ENCODE measurements around the gene H6PD.

Gene H6PD

DNA sequence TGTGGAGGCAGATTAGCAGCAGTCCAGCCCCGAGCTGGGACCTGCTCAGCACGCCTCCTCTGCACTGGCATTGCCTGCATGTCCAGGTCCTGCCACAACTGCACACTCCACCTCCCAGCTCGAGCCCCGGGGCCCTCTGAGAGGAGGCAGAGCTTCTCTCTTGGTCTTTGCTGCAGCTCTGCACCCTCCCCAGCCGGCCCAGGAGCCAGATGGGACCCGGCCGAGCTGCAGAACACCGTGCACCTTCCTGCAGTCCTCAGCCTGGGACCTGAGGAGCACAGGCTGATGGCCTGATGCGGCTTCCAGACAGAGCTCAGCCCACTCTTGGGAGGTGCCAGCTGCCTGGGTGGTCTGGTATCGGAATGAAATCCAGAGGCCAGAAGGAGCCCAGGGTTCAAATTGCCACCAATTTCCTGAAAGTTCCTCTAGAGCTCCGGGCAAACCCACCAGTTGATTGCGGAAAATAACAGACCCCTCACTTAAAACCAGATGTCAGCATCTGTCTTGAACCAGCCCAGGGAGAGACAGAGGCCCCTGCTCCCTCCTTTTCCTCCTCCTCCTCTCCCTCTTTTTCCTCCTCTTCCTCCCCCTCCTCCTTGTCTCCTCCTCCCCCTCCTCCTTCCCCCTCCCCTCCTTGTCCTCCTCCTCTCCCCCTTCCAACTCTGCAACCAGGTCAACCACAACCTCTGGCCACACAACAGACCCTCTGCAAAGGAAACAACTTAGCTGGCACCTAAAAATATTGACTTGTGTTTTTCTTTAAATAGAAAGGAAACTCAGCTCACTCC is 47.5 kb downstream of the H6PD start:
- TF ChIP-seq, protein P1, sequence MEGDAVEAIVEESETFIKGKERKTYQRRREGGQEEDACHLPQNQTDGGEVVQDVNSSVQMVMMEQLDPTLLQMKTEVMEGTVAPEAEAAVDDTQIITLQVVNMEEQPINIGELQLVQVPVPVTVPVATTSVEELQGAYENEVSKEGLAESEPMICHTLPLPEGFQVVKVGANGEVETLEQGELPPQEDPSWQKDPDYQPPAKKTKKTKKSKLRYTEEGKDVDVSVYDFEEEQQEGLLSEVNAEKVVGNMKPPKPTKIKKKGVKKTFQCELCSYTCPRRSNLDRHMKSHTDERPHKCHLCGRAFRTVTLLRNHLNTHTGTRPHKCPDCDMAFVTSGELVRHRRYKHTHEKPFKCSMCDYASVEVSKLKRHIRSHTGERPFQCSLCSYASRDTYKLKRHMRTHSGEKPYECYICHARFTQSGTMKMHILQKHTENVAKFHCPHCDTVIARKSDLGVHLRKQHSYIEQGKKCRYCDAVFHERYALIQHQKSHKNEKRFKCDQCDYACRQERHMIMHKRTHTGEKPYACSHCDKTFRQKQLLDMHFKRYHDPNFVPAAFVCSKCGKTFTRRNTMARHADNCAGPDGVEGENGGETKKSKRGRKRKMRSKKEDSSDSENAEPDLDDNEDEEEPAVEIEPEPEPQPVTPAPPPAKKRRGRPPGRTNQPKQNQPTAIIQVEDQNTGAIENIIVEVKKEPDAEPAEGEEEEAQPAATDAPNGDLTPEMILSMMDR (IDR thresholded peaks at IDR 0.05; ENCODE audit: insufficient read depth, low read depth, low read length, missing control alignments) = no peak
- H3K4me3 ChIP-seq (ENCODE audit: low read length) = no peak overlapping the region
- DNase-seq (ENCODE audit: low read depth) = peak; percentile 36

DNA sequence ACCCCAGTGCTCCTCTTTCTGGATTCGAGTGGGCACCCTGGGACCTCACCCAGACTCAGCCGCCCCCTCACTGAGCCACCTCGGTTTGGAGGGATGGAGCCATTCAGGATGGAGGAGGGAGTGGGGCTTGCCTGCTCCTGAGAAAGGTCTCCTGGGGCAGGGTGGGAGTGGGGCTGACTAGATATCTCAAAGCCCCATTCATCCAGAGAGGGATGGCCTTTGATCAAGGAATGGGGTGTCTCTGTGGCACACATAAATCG is 48.1 kb downstream of the H6PD start:
- TF ChIP-seq, protein P1 (IDR thresholded peaks at IDR 0.05; ENCODE audit: insufficient read depth, low read depth, low read length, missing control alignments) = no peak
- no peak for DNase-seq (ENCODE audit: low read depth)
- H3K4me3 ChIP-seq (ENCODE audit: low read length) = no peak overlapping the region

DNA sequence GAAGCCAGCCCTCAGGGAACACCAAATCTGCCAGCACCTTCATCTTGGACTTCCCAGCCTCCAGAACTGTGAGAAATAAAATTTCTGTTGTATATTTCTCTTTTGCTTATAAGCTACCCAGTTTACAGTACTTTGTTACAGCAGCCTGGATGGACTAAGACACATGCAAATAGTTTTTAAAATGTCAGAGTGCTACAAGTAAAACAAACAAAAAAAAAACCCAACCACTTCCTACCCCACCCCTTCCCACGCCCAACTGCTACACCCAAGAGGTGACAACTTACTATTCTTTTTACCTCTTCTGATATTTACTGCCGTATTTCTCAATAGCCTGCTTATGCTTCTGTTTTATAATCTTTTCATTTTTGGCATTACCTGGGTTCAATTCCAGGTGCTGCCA is 49.5 kb downstream of the H6PD start:
- TF ChIP-seq, protein P1 (IDR thresholded peaks at IDR 0.05; ENCODE audit: insufficient read depth, low read depth, low read length, missing control alignments) = no peak
- H3K4me3 ChIP-seq (ENCODE audit: low read length) = no peak overlapping the region
- DNase-seq (ENCODE audit: low read depth) = no peak

DNA sequence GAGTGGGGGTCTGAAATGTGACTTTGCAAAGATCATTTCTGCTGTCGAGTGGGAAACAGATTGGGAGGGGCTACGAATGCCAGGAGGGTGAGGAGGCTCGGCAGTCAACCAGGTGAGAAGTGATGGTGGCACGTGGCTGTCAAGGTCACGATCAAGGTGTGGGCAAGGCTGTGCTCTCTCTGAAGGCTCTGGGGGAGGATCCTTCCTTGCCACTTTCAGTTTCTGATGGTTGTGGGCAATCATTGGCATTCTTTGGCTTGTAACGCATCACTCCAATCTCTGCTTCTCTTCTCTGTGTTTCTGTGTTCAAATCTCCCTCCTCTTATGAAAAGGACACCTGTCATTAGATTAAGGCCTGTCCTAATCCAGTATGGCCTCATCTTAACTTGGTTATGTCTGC is 52.0 kb downstream of the H6PD start:
- no peak for DNase-seq (ENCODE audit: low read depth)
- no peak overlapping the region for H3K4me3 ChIP-seq (ENCODE audit: low read length)
- TF ChIP-seq, protein P1 (IDR thresholded peaks at IDR 0.05; ENCODE audit: insufficient read depth, low read depth, low read length, missing control alignments) = no peak

DNA sequence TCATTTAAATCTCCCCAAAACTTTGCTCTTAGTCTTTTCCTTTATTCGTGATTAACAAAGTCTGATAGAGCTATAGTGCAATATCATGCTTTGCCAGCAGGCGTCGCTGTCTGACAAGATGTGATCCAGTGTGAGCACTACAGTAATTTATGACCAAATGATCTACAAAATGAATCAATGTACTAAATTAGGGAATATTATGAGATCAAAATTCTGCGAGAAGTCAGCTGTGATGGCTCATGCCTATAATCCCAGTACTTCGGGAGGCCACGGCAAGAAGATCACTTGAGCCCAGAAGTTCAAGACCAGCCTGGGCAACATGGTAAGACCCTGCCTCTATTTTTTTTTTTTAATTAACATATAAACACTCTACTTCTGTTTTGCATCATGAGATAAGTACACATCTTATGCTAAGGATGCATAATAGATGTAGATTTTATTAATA is 54.5 kb downstream of the H6PD start:
- no peak overlapping the region for H3K4me3 ChIP-seq (ENCODE audit: low read length)
- TF ChIP-seq, protein P1 (IDR thresholded peaks at IDR 0.05; ENCODE audit: insufficient read depth, low read depth, low read length, missing control alignments) = peak; percentile 82
- peak; percentile 75 for DNase-seq (ENCODE audit: low read depth)

DNA sequence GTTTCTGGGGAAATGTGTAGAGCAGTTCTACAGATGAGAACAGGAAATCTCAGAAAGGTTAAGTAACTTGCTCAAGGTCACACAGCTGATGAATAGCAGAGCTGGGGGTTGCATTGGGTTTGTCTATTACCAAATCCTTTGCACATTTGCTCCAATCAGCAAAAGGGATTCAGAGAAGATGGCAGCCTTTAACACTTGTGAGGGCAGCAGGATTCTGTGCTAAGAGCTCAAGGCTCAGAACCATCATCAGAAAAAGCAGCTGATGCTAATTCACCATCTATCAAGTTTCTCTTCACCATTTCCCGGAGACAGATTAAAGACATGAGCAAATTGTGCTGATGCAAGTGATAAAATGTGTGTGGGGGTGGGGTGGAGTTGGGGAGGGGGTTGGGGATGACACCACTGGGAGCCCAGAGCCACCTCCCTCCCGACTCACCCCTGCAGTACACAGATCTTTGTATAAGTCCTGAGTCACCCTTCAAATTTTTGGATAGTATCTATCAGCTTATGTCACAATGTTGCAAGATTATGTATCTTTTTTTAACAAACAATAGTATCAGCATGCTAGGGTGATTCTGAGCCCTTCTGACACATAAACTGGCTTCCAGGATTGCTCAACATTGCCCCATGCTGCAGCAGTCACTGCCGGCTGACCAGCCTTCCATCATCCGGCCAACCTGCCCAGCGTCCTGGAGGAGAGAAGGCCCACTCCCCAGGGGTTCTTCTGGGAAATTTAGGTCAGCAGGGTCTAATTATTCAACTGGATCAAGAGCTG is 55.3 kb downstream of the H6PD start:
- TF ChIP-seq, protein P1 (IDR thresholded peaks at IDR 0.05; ENCODE audit: insufficient read depth, low read depth, low read length, missing control alignments) = no peak
- peak; percentile 91 for DNase-seq (ENCODE audit: low read depth)
- no peak overlapping the region for H3K4me3 ChIP-seq (ENCODE audit: low read length)

Data from epithelial cell of esophagus (primary cell).